SH-SY5Y (cell line): ENCODE data around the gene NBEA.
A peak's percentile ranks its signal among the peaks of the same experiment; 100 is the strongest.

Experiments
- GATA2 ChIP-seq: IDR thresholded peaks from 2 replicates; pipeline ENCODE4 v1.6.1; 2011; ENCODE audit warnings: mild to moderate bottlenecking, low read depth, low read length
- GATA3 ChIP-seq: IDR thresholded peaks from 2 replicates; pipeline ENCODE4 v1.6.1; 2011; ENCODE audit warnings: low read depth, mild to moderate bottlenecking, low read length, moderate library complexity

The NBEA gene

DNA sequence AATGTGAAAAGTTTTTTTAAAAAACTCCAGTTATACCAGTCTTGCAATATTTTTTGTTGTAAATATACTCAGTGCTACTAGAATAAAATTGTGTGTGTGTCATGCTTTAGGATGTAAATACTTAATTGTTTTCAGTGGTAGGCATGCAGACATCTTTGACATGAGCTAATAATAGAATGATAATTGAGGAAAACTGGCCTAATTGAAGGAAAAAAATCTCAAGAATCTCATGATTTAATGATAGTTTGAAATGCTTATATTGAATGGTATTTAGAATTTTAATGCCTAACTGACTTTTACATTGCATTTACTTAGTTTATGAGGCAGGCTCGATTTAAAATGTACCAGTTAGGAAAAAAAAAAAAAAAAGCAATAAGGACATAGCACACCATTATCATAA, 537.6 kb downstream of the NBEA start:
- TF ChIP-seq GATA3: no peak
- TF ChIP-seq GATA2: no peak

- no peak for TF ChIP-seq GATA2
- TF ChIP-seq GATA3: no peak
Measured at GRCh38 chr13:35480346-35480745, 538.3 kb downstream of the NBEA start.

GRCh38 chr13:35481777-35482176, 539.7 kb downstream of the NBEA start:
- TF ChIP-seq GATA3 (no peak), GATA2 (no peak)

GRCh38 chr13:35482527-35482926, 540.5 kb downstream of the NBEA start:
- TF ChIP-seq GATA2: no peak
- TF ChIP-seq GATA3: no peak

- TF ChIP-seq GATA3 (no peak), GATA2 (no peak)
Measured at GRCh38 chr13:35483761-35484160, 541.7 kb downstream of the NBEA start.

GRCh38 chr13:35484384-35484783, 542.3 kb downstream of the NBEA start:
- TF ChIP-seq GATA2 (no peak), GATA3 (no peak)

DNA sequence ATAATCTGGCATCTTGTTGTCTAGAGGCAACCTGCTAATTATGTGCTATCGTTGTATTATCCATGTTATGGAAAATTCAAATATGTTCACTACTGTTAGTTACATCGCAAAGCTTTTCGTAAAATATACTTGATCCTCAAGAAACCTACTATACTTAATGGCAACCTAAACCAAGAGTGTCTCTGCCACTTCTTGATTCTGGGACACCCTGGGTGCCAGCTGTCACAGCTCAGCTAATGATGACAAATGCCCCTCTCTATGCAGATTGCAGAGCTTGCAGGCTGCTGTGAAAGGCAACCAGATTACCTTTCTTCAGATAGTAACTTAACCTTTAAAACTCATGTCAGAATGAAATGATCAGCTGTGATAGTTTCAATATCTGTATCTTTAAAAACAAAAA, 543.4 kb downstream of the NBEA start:
- peak; percentile 56; the same call in 1 of the 2 replicates for TF ChIP-seq GATA2
- peak; percentile 31; the same call in 1 of the 2 replicates for TF ChIP-seq GATA3

DNA sequence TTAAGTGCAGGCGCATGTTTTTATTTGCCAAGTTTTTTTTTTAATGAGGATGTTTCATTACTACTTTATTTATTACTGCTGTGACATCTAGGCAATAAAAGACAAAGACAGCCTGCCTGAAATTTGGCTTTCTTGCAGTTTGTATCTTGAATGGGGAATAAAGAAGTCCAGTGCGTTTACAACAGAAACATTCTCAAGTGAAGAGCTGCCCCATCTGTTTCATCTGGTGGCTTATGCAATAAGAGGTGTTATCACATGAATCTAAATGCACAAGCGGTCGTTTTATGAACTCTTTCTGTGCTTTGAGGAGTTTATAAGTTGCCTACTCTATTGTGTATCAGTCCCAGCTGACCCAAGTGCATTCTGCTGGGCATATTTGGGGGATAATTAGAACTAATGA, 547.0 kb downstream of the NBEA start:
- TF ChIP-seq GATA2 (peak; percentile 82), GATA3 (peak; percentile 91)

DNA sequence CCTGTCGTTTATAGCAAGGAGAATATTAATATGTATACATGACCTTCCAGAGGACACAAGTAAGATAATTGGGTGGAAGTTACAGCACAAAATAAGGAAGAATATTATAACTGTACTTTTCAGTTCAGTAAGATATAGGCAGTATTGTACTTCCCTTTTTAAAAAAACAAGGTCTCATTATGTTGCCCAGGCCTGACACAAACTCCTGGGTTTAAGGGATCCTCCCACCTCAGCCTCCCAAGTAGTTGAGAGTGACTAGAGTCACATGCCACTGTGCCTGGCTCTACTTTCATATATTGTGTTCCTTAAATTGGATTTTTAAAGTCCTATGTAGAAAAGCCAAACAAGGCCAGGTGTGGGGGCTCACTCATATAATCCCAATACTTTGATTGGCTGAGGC, 553.9 kb downstream of the NBEA start:
- TF ChIP-seq GATA2 (no peak), GATA3 (no peak)

DNA sequence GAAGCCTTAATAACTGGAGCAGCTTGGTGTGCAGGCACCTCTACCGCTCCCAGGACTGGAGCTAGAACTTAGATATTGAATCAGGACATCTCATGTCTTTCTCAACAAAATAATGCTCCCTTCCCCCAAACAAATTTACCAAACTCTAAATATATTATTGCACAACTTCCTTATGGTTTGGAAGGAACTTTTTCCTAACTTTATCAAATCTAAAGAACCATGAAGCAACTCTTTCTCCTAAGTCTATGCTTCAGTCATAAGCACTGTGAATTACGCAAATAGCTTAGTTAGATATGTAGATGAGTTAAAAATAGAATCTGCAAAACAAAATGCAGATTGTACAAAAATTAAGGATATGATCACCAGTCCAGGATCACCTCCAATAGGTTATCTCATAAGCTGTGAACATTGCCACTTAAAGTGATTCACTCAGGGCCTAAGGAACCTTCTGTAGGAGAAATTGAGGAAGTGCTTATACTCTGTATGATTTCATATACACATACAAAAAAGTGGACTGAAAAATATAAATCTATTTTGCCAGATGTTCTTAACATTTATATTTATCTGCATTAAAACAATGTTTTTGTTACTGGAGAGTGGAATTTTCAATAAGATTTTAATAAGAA, 554.8 kb downstream of the NBEA start:
- no peak for TF ChIP-seq GATA2
- TF ChIP-seq GATA3: no peak

DNA sequence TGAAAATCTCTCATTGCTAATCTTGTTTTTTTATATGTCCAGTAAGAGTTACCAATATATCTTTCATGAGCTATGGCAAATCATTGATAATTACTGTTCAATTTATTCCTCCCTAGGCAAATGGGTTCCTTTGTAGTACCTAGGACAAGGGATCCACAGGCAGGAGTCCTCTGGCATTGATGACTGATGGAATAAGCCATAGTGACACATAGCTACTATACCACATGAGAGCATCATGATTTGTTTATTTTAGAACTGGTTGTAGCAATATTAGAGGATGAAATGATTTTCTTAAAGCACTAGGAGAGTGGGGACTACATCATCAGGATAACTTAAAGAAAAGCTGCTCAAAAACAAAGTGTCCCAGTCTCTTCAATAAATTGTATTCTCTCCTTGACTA, 556.2 kb downstream of the NBEA start:
- TF ChIP-seq GATA3 (no peak), GATA2 (no peak)

- TF ChIP-seq GATA3 (no peak), GATA2 (no peak)
Measured at GRCh38 chr13:35499196-35499662, 557.2 kb downstream of the NBEA start.

DNA sequence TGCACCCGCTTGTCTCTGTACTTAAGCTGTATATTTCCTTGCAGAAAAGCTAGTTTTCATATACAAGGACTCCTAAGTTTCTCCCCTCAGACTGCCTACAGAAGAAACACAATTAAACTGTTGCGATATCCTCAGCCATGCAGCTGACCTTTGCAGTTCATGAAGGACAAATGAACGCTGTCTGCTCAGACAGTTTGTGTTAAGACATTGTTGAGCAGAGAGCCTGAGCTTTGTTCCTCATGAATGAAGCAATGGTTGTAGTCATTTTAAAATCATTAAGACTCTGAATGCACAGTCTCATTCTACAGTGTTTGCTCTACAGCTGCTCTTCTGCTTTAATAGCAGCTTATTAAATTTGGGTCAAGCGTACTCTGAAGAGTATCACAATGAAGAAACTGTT, 557.6 kb downstream of the NBEA start:
- TF ChIP-seq GATA2: no peak
- TF ChIP-seq GATA3: no peak

DNA sequence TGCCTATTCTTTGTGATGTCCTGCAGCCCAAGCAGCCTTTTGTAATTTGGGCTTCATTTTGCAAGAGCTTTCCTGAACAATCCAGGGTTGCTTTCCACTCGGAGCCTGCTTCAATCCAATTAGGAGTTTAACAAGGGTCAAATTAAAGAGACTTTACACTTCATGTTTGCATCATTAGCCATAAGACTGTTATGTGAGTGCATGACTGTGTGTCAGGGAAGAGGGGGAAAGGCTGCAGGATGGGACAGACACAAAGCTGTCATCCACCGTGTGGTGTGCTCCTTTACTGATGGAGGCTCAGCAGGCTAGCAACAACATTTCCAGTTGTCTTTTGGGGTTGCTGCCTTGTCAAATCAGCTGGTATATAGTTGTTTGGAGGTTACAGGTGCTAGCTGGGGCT, 558.1 kb downstream of the NBEA start:
- TF ChIP-seq GATA3: no peak
- TF ChIP-seq GATA2: no peak

DNA sequence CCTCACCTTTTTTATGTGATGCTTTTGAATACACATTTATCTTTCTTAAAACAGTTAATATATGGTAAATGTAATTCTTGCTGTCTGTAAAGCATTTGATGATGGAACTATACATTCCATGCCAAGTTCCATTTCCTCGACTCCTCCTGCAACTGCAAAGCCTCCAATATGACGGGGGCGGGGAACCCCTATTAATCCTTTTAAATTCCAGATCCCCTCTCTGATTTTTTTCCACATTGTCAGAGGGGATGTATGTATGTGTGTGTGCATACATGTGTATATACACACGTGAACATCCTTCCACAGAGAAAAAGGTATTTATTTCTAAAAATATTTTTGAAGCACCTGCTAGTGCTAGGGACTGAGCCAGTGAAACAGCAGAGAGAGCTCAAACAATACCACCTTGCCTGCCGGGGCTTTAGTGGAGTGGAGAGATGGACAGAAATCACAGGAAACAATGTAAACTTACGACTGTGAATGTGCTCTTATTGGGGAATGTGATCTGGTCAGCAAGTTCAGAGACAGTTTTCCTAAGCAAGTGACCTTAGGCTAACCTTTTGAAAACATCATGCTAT, 559.7 kb downstream of the NBEA start:
- TF ChIP-seq GATA2 (no peak), GATA3 (no peak)
